Measurements from ENCODE around the gene SLC25A26.

DNA sequence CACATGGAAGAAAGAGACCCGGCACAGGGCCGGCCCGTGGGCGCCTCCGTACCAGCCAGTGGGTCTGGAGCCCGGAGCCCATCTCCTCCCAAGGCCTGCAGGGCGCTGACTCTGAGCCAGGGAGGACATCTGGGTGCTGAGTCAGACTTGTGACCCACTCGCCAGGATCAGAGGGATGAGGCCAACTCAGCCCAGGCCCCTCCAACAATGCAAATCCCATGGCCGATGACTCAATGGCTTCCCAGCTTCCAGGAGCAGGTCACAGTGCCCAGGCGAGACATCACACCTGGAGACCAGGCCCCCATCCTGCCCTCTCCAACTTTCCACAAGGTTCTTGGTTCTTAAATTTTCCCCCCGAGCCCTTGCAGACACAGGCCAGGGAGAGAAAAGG, 184.9 kb downstream of the SLC25A26 start:
- TF ChIP-seq CTCF (IDR thresholded peaks at IDR 0.05): no peak
- TF ChIP-seq EP300 (IDR thresholded peaks at IDR 0.05): no peak

Measured in gastroesophageal sphincter (tissue), 3 donors.